HL-60 (cell line): Measurements from ENCODE around the gene KRT38.

Experiments
- GABPA ChIP-seq: IDR thresholded peaks from 2 replicates; pipeline ENCODE4 v1.6.1; 2012; ENCODE audit warnings: low read depth
- TF ChIP-seq, protein P1 (sequence below): IDR thresholded peaks from one replicate; pipeline ENCODE4 v1.5.1; 2011; ENCODE audit warnings: low read length, control low read depth, inconsistent platforms; ENCODE audit not compliant: insufficient read depth

DNA sequence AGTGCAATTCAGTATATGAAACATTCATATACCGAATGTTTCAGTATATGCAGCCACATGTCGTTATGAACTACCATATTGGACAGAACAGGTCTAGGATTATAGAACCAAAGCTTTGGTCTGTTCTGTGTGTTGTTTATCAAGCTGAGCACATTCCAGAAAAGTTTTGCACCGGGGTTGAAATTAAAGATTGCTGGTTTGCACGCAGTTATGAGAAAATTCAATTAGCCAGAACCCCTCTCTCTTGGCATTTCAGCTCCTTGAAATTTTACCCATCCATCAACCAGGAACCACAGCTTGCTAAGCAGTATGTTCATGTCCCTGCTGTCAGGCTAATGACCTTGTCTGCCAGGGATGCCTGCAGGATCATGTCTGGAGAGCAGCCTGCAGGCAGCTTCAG, 16.9 kb upstream of the KRT38 start:
- TF ChIP-seq, protein P1, sequence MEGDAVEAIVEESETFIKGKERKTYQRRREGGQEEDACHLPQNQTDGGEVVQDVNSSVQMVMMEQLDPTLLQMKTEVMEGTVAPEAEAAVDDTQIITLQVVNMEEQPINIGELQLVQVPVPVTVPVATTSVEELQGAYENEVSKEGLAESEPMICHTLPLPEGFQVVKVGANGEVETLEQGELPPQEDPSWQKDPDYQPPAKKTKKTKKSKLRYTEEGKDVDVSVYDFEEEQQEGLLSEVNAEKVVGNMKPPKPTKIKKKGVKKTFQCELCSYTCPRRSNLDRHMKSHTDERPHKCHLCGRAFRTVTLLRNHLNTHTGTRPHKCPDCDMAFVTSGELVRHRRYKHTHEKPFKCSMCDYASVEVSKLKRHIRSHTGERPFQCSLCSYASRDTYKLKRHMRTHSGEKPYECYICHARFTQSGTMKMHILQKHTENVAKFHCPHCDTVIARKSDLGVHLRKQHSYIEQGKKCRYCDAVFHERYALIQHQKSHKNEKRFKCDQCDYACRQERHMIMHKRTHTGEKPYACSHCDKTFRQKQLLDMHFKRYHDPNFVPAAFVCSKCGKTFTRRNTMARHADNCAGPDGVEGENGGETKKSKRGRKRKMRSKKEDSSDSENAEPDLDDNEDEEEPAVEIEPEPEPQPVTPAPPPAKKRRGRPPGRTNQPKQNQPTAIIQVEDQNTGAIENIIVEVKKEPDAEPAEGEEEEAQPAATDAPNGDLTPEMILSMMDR = no peak
- TF ChIP-seq GABPA = no peak
